GM10847 (cell line): ENCODE results near the gene PRSS22.

ENCODE experiments used
- POLR2A ChIP-seq: IDR thresholded peaks from 2 replicates; pipeline ENCODE4 v1.6.1; 2011; ENCODE audit not compliant: insufficient read length; ENCODE audit errors: extremely low read depth

PRSS22 gene

DNA sequence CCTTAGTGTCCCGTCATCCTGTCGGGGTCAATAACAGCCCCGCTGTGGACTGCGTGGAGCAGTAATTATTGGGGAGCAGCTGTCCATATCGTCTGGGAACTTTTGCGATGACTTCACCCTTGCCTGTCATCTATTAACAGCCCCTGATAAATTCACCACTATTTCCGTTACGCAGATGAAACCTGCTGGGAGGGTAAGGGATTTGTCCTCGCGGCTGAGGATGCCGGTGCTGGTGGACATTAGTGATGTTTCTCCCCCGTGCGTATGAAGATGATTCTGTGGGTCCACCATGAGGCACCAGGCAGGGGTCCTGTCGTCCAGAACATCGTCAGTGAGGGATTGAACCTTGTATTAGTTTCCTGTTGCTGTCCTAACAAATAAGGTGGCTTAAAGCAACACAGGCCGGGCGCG, 26.1 kb upstream of the PRSS22 start:
- no peak for TF ChIP-seq POLR2A

- no peak for TF ChIP-seq POLR2A
These were observed 25.5 kb upstream of the PRSS22 start for GRCh38 chr16:2883458-2883908.

DNA sequence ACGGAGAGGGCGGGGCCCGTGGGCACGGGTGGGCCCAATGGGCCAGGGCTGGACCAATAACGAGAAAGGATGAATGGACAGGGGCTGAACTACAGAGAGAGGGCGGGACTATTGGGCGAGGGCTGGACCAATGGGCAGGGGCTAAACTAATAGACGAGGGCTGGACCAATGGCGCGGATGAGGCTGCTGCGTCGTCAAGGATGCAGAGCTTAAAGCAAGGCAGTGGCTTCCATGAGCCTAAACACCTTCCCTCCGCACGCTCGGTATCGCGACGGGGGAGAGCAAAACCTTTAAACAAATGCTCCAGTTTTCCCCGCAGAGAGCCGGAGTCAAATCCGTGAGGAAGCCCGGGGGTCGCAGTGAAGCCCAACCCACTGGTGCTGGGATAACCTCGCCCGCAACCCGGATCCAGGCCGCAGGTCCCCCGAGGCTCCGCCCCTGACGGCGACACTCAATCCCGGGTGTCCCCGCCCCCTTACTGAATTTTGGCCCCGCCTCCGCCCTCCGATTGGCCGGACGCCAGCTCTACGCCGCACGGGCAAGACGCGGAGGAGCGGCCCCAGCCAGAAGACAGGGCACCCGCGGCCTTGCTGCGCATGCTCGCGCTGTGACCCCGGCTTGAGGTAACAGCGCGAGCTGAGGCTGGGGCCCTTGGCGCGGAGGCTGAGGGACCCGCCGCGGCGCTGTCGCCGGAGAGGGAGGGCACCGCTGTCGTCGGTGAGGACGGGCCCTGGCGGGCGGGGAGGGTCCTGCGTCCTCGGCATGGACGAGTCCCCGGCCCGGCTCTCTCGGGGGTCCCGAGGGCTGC, 24.9 kb upstream of the PRSS22 start, which contains the start of gene FLYWCH2:
Gene FLYWCH2, plus strand, starts transcription at position 566 of the 808 bp plus-strand sequence. CDS start 13,235 bp downstream, outside the sequence.
- peak; percentile 78 for TF ChIP-seq POLR2A

DNA sequence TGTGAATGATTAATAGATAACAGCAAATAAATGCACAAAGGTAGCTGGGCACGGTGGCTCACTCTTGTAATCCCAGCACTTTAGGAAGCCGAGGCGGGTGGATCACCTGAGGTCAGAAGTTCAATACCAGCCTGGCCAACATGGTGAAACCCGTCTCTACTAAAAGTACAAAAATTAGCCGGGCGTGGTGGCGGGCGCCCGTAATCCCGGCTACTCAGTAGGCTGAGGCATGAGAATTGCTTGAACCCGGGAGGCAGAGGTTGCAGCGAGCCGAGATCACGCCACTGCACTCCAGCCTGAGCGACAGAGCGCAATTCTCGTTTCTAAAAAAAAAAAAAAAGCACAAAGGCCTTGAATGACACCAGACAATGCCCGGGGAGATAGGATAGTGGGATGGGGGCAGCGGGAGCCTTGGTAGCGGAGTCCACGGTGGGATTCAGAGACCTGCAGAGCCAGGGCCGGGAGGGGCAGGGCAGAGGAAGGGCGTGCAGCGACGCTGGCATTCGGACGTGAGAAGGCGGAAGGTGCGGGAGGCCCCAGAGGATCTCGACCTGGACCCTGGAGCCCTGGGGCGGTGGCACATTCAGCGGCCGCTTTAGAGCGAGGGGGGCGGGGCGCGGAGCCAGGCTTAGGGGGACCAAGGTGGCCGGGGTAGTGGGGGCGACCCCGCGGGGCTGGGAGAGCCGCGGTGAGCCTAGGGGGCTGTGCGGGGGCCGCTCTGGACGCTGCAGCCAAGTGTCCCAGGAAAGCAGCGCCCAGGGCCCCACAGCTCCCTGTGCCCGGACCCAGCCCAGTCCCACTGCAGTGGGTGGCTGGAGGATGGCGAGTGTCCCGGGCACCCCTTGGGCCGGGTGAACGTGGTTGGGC, 24.0 kb upstream of the PRSS22 start:
- TF ChIP-seq POLR2A = peak; percentile 25

DNA sequence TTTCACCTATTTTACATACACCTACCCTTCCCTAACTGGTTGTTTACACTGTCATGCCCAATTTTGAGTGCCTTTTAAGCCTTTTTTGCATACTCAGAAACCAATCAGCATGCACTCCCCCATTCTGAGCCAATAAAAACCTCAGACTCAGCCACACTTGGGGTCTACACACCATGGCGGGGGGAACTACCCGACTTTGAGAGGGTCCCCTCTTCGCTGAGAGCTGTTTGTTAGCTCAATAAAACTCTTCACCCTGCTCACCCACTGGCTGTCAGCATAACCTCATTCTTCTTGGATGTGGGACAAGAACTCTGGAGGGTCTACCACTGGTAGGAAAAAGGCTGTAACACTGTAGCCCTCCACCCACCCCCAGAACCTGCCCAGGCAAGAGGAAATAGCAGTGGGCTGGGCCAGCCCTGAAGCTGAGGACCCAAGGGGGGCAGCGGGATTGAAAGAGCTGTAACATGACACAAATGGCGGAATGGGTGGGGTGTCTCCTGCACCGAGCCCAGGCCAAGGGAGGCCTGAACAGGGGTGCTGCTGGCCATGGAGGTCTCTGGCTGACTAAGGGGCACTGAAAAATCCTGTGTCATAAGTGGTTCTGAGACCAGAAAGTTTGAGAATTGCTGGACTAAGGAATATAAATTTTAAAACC, 22.0 kb upstream of the PRSS22 start:
- no peak for TF ChIP-seq POLR2A

DNA sequence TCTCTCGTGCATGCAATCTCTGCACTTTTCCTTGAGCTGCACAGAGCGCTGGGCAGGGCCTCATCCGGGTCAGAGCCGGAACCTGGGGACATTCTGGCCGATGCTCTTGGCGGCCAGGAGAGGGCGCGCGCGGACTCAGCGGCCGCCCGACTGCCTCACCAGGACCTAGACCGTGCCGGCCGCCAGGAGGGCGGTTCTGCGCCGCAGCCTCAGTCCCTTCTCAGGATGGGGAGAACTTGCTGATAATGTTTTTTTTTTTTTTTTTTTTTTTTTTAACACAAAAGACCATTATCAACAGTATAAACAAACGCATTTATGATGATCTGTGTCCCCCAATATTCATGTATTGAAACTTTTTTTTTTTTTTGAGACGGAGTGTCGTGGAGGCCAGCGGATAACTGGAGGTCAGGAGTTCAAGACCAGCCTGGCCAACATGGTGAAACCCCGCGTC, 17.0 kb upstream of the PRSS22 start:
- no peak for TF ChIP-seq POLR2A

GRCh38 chr16:2874032-2874911, 16.3 kb upstream of the PRSS22 start:
- no peak for TF ChIP-seq POLR2A

- TF ChIP-seq POLR2A = no peak
These were observed 14.0 kb upstream of the PRSS22 start for GRCh38 chr16:2871926-2872325.

DNA sequence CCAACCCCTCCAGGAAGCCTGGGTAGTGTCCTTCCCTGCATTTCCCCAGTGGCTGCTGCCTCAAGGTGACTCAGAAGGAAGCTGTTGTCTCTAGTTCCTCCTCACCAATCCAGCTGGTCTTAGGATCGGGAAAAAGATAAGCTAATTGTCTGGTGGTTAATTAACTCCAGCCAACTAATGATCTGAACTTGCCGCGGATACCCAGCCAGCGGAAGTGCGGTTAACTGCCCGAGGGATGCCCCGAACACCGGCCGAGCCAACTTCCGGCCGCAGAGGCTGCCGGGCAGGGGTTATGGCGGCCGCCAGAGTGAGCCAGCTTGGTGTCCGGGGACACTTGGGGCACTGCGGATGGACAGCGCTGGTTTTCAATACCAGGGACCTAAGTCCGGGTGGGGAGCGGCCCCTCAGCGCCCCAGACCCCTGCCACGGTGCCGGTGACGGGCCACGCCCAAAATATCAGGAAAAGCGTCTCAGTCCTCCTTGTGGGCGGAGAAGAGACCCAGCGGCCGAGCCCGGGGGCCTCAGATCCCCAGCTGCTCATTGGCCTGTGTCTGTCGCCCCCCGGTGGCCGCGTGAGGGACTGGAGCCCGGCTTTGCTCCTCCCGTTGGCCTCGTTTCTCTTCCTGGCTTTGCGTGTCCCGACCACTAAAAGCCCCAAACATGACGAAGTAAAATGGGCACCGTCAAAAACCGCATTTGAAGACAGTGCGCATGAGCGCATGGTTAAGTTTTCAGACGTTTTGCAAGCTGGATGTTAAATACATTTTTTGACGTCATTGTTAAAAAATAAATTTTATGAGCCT, 10.2 kb upstream of the PRSS22 start:
- peak; percentile 94 for TF ChIP-seq POLR2A

- no peak for TF ChIP-seq POLR2A
These were observed 9.7 kb upstream of the PRSS22 start for GRCh38 chr16:2867661-2867986.

GRCh38 chr16:2866431-2866830, 8.5 kb upstream of the PRSS22 start:
- TF ChIP-seq POLR2A = no peak

DNA sequence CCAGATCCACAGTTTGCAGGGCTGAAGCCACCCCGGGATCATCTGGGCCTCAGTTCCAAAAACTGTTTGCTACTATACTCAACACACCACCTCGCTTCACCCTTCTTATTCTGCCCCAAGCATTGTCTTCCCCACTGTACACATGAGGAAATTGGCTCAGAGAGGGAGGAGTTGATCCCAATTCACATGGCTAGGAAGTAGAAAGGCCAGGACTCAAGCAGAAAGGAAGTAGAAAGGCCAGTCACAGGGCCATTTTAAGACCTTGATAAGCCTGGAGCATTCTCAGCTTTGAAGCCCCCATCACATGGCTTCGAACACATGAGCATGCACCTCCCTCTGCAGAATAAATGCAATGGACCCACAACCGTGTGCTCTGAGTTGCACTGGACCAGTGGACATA, 7.7 kb upstream of the PRSS22 start:
- TF ChIP-seq POLR2A = no peak

- TF ChIP-seq POLR2A = no peak
These were observed 3.0 kb upstream of the PRSS22 start for GRCh38 chr16:2860826-2861567.
